ENCODE data around the gene PRG2. TPM values are rescaled to one million over a fixed set of nuclear protein-coding genes. Genes with fewer than 3 reads are reported as not detected.
"Not testable (repeated sequence)": the region's sequence is repeated elsewhere in the genome, so short reads cannot be mapped to it uniquely, and the experiment has no call there.

The PRG2 gene
- polyA plus RNA-seq, 2 donors, result 0.45 to 0.60 TPM

- H3K27ac ChIP-seq (ENCODE audit: low read depth in 2 of 2, low read length in 1 of 2); H3K27me3 ChIP-seq (ENCODE audit: control insufficient read depth in 1 of 2, insufficient read depth in 2 of 2, low read length in 2 of 2); H3K9me3 ChIP-seq (ENCODE audit: control insufficient read depth in 2 of 2, insufficient read depth in 1 of 2, low read depth in 1 of 2, low read length in 1 of 2); H3K36me3 ChIP-seq (ENCODE audit: control insufficient read depth in 2 of 2, insufficient read depth in 2 of 2, low read length in 1 of 2); H3K4me3 ChIP-seq (ENCODE audit: low read depth in 1 of 2, low read length in 2 of 2); H3K4me1 ChIP-seq (ENCODE audit: control insufficient read depth in 2 of 2, insufficient read depth in 2 of 2, low read length in 1 of 2): not testable (repeated sequence)
Observed at GRCh38 chr11:57361420-57361819, 29.0 kb downstream of the PRG2 start.

GRCh38 chr11:57360991-57361390, 29.5 kb downstream of the PRG2 start:
- H3K4me3 ChIP-seq (ENCODE audit: low read depth in 1 of 2, low read length in 2 of 2), result no peak overlapping the region
- H3K36me3 ChIP-seq (ENCODE audit: control insufficient read depth in 2 of 2, insufficient read depth in 2 of 2, low read length in 1 of 2), result no peaks in the 10 kb centered on the region
- no peak overlapping the region for H3K27ac ChIP-seq (ENCODE audit: low read depth in 2 of 2, low read length in 1 of 2)
- H3K4me1 ChIP-seq (ENCODE audit: control insufficient read depth in 2 of 2, insufficient read depth in 2 of 2, low read length in 1 of 2), result peaks cover 0 to 2% of the 10 kb centered on the region in 2 donors
- WGBS, 2 donors, result 92% methylated on average over 8 of the region's 8 CpGs
- no peaks in the 10 kb centered on the region for H3K27me3 ChIP-seq (ENCODE audit: control insufficient read depth in 1 of 2, insufficient read depth in 2 of 2, low read length in 2 of 2)
- no peaks in the 10 kb centered on the region for H3K9me3 ChIP-seq (ENCODE audit: control insufficient read depth in 2 of 2, insufficient read depth in 1 of 2, low read depth in 1 of 2, low read length in 1 of 2)

DNA sequence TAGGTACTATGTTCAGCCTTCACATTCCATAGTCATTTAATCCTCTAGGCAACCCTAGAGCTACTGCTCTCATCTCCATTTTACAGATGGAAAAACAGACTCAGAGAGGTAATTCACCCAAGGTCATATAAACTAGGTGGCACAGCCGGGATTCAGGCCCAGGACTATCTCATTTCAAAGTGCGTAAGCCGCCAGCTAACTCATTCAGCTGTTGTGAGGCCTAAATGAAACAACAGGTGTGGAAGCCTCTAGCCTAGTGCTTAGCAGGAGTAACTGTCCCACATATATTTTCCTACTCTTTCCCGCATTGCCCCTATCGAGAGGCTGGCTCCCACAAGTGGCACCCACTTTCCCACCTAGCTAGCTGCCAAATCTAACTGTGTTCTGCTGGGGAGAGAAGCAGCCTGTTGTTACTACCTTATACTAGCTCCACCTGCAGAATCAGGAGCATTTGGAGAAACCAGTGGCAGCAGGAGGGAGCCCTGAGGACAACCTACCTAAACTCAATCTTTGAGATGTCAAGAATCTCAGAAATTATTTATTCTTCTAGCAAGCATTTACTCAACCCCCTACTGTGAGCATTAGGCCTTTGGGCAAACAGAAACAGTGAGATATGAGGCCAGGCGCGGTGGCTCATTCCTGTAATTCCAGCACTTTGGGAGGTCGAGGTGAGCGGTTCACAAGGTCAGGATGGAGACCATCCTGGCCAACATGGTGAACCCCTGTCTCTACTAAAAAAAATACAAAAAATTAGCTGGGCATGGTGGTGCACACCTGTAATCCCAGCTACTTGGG, 30.4 kb downstream of the PRG2 start:
- Histone ChIP-seq H3K27me3 (ENCODE audit: control insufficient read depth in 1 of 2, insufficient read depth in 2 of 2, low read length in 2 of 2) (no peaks in the 10 kb centered on the region), H3K4me3 (ENCODE audit: low read depth in 1 of 2, low read length in 2 of 2) (no peak overlapping the region), H3K4me1 (ENCODE audit: control insufficient read depth in 2 of 2, insufficient read depth in 2 of 2, low read length in 1 of 2) (peaks cover 0 to 2% of the 10 kb centered on the region in 2 donors), H3K9me3 (ENCODE audit: control insufficient read depth in 2 of 2, insufficient read depth in 1 of 2, low read depth in 1 of 2, low read length in 1 of 2) (no peaks in the 10 kb centered on the region), H3K36me3 (ENCODE audit: control insufficient read depth in 2 of 2, insufficient read depth in 2 of 2, low read length in 1 of 2) (no peaks in the 10 kb centered on the region), H3K27ac (ENCODE audit: low read depth in 2 of 2, low read length in 1 of 2) (no peak overlapping the region)
- 83 to 92% methylated on average over 9 of the region's 9 CpGs for WGBS, 2 donors

DNA sequence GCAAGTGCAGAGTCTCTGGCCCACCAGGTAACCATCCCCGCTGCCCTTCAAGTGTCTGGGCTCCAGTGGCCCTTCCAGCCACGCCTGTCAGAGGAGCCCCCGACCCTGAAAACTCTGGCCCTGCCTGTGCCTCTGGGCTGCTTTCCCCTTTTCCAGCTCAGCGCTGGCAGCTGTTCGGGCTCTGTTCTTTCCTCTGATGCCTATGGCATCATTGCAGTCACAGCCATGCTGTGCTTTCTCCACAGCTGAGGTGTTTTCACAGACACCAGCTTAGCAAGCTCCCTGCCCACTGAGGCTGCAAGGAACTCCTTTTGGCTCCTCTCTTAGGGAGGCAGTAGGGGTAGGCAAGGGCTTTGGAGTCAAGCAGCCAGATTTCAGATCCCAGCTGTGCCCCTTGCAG, 31.1 kb downstream of the PRG2 start:
- Histone ChIP-seq H3K36me3 (ENCODE audit: control insufficient read depth in 2 of 2, insufficient read depth in 2 of 2, low read length in 1 of 2) (no peaks in the 10 kb centered on the region), H3K4me3 (ENCODE audit: low read depth in 1 of 2, low read length in 2 of 2) (no peak overlapping the region), H3K9me3 (ENCODE audit: control insufficient read depth in 2 of 2, insufficient read depth in 1 of 2, low read depth in 1 of 2, low read length in 1 of 2) (no peaks in the 10 kb centered on the region), H3K27ac (ENCODE audit: low read depth in 2 of 2, low read length in 1 of 2) (no peak overlapping the region), H3K27me3 (ENCODE audit: control insufficient read depth in 1 of 2, insufficient read depth in 2 of 2, low read length in 2 of 2) (no peaks in the 10 kb centered on the region), H3K4me1 (ENCODE audit: control insufficient read depth in 2 of 2, insufficient read depth in 2 of 2, low read length in 1 of 2) (peaks cover 0 to 2% of the 10 kb centered on the region in 2 donors)
- WGBS, 2 donors, result 78 to 80% methylated on average over 5 of the region's 5 CpGs

- Histone ChIP-seq H3K27me3 (ENCODE audit: control insufficient read depth in 1 of 2, insufficient read depth in 2 of 2, low read length in 2 of 2) (no peaks in the 10 kb centered on the region), H3K36me3 (ENCODE audit: control insufficient read depth in 2 of 2, insufficient read depth in 2 of 2, low read length in 1 of 2) (no peaks in the 10 kb centered on the region), H3K9me3 (ENCODE audit: control insufficient read depth in 2 of 2, insufficient read depth in 1 of 2, low read depth in 1 of 2, low read length in 1 of 2) (no peaks in the 10 kb centered on the region), H3K4me1 (ENCODE audit: control insufficient read depth in 2 of 2, insufficient read depth in 2 of 2, low read length in 1 of 2) (peaks cover 0 to 2% of the 10 kb centered on the region in 2 donors), H3K4me3 (ENCODE audit: low read depth in 1 of 2, low read length in 2 of 2) (no peak overlapping the region), H3K27ac (ENCODE audit: low read depth in 2 of 2, low read length in 1 of 2) (no peak overlapping the region)
- WGBS, 2 donors, result 75 to 77% methylated on average over 9 of the region's 9 CpGs
Observed at GRCh38 chr11:57358991-57359390, 31.5 kb downstream of the PRG2 start.

DNA sequence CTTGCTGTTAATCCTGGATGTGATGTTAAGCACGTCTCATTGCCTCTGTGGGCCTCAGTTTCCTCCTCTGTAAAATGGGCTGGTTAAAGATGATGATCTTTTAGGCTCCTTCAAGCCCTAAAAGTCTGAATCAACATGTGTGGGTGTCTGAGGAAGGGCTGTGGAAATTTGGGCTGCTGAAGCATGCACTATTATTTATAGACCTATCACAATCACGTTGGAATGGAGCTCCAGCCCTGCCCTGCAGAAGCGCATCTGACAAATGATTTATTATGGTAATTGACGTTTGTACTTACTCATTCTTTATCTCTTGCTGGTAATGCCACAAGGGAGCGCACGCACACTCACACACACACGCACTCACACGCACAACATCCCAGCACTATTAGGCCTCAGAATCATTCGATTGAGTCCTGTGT, 31.9 kb downstream of the PRG2 start:
- Histone ChIP-seq H3K4me3 (ENCODE audit: low read depth in 1 of 2, low read length in 2 of 2) (no peak overlapping the region), H3K4me1 (ENCODE audit: control insufficient read depth in 2 of 2, insufficient read depth in 2 of 2, low read length in 1 of 2) (peaks cover 0 to 2% of the 10 kb centered on the region in 2 donors), H3K36me3 (ENCODE audit: control insufficient read depth in 2 of 2, insufficient read depth in 2 of 2, low read length in 1 of 2) (no peaks in the 10 kb centered on the region), H3K27me3 (ENCODE audit: control insufficient read depth in 1 of 2, insufficient read depth in 2 of 2, low read length in 2 of 2) (no peaks in the 10 kb centered on the region), H3K9me3 (ENCODE audit: control insufficient read depth in 2 of 2, insufficient read depth in 1 of 2, low read depth in 1 of 2, low read length in 1 of 2) (no peaks in the 10 kb centered on the region), H3K27ac (ENCODE audit: low read depth in 2 of 2, low read length in 1 of 2) (no peak overlapping the region)
- 54 to 61% methylated on average over 9 of the region's 9 CpGs for WGBS, 2 donors

GRCh38 chr11:57357856-57358255, 32.6 kb downstream of the PRG2 start:
- H3K27ac ChIP-seq (ENCODE audit: low read depth in 2 of 2, low read length in 1 of 2), result no peak overlapping the region
- WGBS, 2 donors, result 40% methylated on average over 6 of the region's 6 CpGs

DNA sequence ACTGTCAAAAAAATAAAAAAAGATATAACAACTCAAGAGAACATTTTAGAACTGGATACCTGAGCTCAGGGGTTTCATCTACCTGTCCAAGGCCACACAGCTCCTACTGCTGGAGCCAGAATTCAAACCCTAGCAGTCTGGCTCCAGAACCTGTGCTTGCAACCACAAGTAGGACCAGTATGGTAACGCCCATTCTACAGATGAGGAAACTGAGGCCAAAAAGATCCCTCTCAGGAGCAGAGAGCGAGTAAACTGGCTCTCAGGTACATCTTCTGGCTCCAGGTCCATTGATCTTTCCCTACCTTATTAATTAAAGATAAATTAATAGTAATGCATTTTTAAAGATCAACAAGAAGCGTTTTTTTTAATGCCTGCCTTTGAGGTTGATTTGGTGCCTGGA, 33.1 kb downstream of the PRG2 start:
- H3K4me3 ChIP-seq (ENCODE audit: low read depth in 1 of 2, low read length in 2 of 2), result no peak overlapping the region
- WGBS, 2 donors, result 79 to 81% methylated on average over 3 of the region's 3 CpGs
- no peaks in the 10 kb centered on the region for H3K36me3 ChIP-seq (ENCODE audit: control insufficient read depth in 2 of 2, insufficient read depth in 2 of 2, low read length in 1 of 2)

More at GRCh38 chr11:57357856-57358255, 32.6 kb downstream of the PRG2 start:
- H3K36me3 ChIP-seq (ENCODE audit: control insufficient read depth in 2 of 2, insufficient read depth in 2 of 2, low read length in 1 of 2), result no peaks in the 10 kb centered on the region
- peaks cover 0 to 2% of the 10 kb centered on the region in 2 donors for H3K4me1 ChIP-seq (ENCODE audit: control insufficient read depth in 2 of 2, insufficient read depth in 2 of 2, low read length in 1 of 2)
- H3K27me3 ChIP-seq (ENCODE audit: control insufficient read depth in 1 of 2, insufficient read depth in 2 of 2, low read length in 2 of 2), result no peaks in the 10 kb centered on the region
- no peak overlapping the region for H3K4me3 ChIP-seq (ENCODE audit: low read depth in 1 of 2, low read length in 2 of 2)
- no peaks in the 10 kb centered on the region for H3K9me3 ChIP-seq (ENCODE audit: control insufficient read depth in 2 of 2, insufficient read depth in 1 of 2, low read depth in 1 of 2, low read length in 1 of 2)

GRCh38 chr11:57356268-57356667, 34.2 kb downstream of the PRG2 start:
- no peak overlapping the region for H3K27ac ChIP-seq (ENCODE audit: low read depth in 2 of 2, low read length in 1 of 2)
- 57 to 60% methylated on average over 9 of the region's 9 CpGs for WGBS, 2 donors

More for the DNA sequence above, 33.1 kb downstream of the PRG2 start:
- Histone ChIP-seq H3K9me3 (ENCODE audit: control insufficient read depth in 2 of 2, insufficient read depth in 1 of 2, low read depth in 1 of 2, low read length in 1 of 2) (no peaks in the 10 kb centered on the region), H3K4me1 (ENCODE audit: control insufficient read depth in 2 of 2, insufficient read depth in 2 of 2, low read length in 1 of 2) (peaks cover 0 to 2% of the 10 kb centered on the region in 2 donors), H3K27me3 (ENCODE audit: control insufficient read depth in 1 of 2, insufficient read depth in 2 of 2, low read length in 2 of 2) (no peaks in the 10 kb centered on the region), H3K27ac (ENCODE audit: low read depth in 2 of 2, low read length in 1 of 2) (no peak overlapping the region)

GRCh38 chr11:57354699-57355098, 35.8 kb downstream of the PRG2 start:
- Histone ChIP-seq H3K4me3 (ENCODE audit: low read depth in 1 of 2, low read length in 2 of 2) (no peak overlapping the region), H3K9me3 (ENCODE audit: control insufficient read depth in 2 of 2, insufficient read depth in 1 of 2, low read depth in 1 of 2, low read length in 1 of 2) (no peaks in the 10 kb centered on the region), H3K36me3 (ENCODE audit: control insufficient read depth in 2 of 2, insufficient read depth in 2 of 2, low read length in 1 of 2) (no peaks in the 10 kb centered on the region), H3K4me1 (ENCODE audit: control insufficient read depth in 2 of 2, insufficient read depth in 2 of 2, low read length in 1 of 2) (peaks cover 0 to 2% of the 10 kb centered on the region in 2 donors), H3K27ac (ENCODE audit: low read depth in 2 of 2, low read length in 1 of 2) (no peak overlapping the region), H3K27me3 (ENCODE audit: control insufficient read depth in 1 of 2, insufficient read depth in 2 of 2, low read length in 2 of 2) (no peaks in the 10 kb centered on the region)
- 79 to 80% methylated on average over 6 of the region's 6 CpGs for WGBS, 2 donors

More at GRCh38 chr11:57356268-57356667, 34.2 kb downstream of the PRG2 start:
- H3K27me3 ChIP-seq (ENCODE audit: control insufficient read depth in 1 of 2, insufficient read depth in 2 of 2, low read length in 2 of 2), result no peaks in the 10 kb centered on the region
- no peaks in the 10 kb centered on the region for H3K9me3 ChIP-seq (ENCODE audit: control insufficient read depth in 2 of 2, insufficient read depth in 1 of 2, low read depth in 1 of 2, low read length in 1 of 2)
- H3K4me3 ChIP-seq (ENCODE audit: low read depth in 1 of 2, low read length in 2 of 2), result no peak overlapping the region
- H3K4me1 ChIP-seq (ENCODE audit: control insufficient read depth in 2 of 2, insufficient read depth in 2 of 2, low read length in 1 of 2), result peaks cover 0 to 2% of the 10 kb centered on the region in 2 donors
- H3K36me3 ChIP-seq (ENCODE audit: control insufficient read depth in 2 of 2, insufficient read depth in 2 of 2, low read length in 1 of 2), result no peaks in the 10 kb centered on the region
